ENCODE measurements around the gene PGAP6. TPM values are rescaled to one million over a fixed set of nuclear protein-coding genes. Genes with fewer than 3 reads are reported as not detected.

PGAP6 gene
- total RNA-seq, 3 donors from 2014 or later, result 77.3 to 134 (median 95.7) TPM

DNA sequence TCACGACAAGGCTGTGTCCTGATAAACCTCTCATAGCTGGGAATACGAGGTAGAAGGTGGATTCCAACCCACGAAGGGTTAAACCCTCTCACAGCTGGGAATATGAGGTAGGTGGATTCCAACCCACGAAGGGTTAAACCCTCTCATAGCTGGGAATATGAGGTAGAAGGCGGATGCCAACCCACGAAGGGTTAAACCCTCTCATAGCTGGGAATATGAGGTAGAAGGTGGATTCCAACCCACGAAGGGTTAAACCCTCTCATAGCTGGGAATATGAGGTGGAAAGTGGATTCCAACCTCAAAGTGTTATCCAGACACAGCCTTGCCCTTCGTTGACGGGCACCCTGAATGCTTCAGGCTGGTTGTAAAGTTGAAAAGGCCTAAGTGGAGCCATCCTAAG is 60.2 kb downstream of the PGAP6 start:
- Histone ChIP-seq H3K4me1 (ENCODE audit: low read depth) (peaks cover 23% of the 10 kb centered on the region), H3K9me3 (no peaks in the 10 kb centered on the region), H3K4me3 (no peak overlapping the region), H3K36me3 (ENCODE audit: low read depth) (no peaks in the 10 kb centered on the region)
- TF ChIP-seq, protein P1, sequence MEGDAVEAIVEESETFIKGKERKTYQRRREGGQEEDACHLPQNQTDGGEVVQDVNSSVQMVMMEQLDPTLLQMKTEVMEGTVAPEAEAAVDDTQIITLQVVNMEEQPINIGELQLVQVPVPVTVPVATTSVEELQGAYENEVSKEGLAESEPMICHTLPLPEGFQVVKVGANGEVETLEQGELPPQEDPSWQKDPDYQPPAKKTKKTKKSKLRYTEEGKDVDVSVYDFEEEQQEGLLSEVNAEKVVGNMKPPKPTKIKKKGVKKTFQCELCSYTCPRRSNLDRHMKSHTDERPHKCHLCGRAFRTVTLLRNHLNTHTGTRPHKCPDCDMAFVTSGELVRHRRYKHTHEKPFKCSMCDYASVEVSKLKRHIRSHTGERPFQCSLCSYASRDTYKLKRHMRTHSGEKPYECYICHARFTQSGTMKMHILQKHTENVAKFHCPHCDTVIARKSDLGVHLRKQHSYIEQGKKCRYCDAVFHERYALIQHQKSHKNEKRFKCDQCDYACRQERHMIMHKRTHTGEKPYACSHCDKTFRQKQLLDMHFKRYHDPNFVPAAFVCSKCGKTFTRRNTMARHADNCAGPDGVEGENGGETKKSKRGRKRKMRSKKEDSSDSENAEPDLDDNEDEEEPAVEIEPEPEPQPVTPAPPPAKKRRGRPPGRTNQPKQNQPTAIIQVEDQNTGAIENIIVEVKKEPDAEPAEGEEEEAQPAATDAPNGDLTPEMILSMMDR (IDR thresholded peaks at IDR 0.05), result no peak
- ATAC-seq (no peak), DNase-seq (no peak)
- intact Hi-C loops (cut with DNase I, micrococcal nuclease), result no loop called here

Other genes starting within 250 kb of the PGAP6 start
- 10 to 100 TPM; 20.0 to 27.0 (median 21.0) TPM for gene NPRL3, start 243.3 kb downstream of the PGAP6 start, total RNA-seq
- under 1 TPM in 1 of 3 donors, not detected in 2; 0.41 TPM for gene HBZ, start 229.3 kb downstream of the PGAP6 start, total RNA-seq
- not detected for gene HBM, start 216.0 kb downstream of the PGAP6 start, total RNA-seq
- 1 to 10 TPM in 2 of 3 donors, not detected in 1; 2.9 to 3.4 TPM for gene HBA2, start 209.1 kb downstream of the PGAP6 start, total RNA-seq
- gene HBA1, start 205.3 kb downstream of the PGAP6 start, total RNA-seq, result 1 to 10 TPM in 2 of 3 donors, not detected in 1; 4.3 to 8.5 TPM
- gene HBQ1, start 201.5 kb downstream of the PGAP6 start, total RNA-seq, result not detected
- gene LUC7L, start 152.5 kb downstream of the PGAP6 start, total RNA-seq, result 10 to 100 TPM; 47.8 to 86.8 (median 67.2) TPM
- gene FAM234A, start 147.2 kb downstream of the PGAP6 start, total RNA-seq, result 100 to 1,000 TPM in 1 of 3 donors, 10 to 100 TPM in 2; 87.1 to 129 (median 99.1) TPM
- gene RGS11, start 106.0 kb downstream of the PGAP6 start, total RNA-seq, result 10 to 100 TPM in 1 of 3 donors, 1 to 10 TPM in 2; 2.6 to 10.0 (median 8.1) TPM
- gene ARHGDIG, start 101.4 kb downstream of the PGAP6 start, total RNA-seq, result 1 to 10 TPM; 1.7 to 6.8 (median 1.9) TPM
- gene PDIA2, start 98.8 kb downstream of the PGAP6 start, total RNA-seq, result 1 to 10 TPM in 2 of 3 donors, under 1 TPM in 1; 0.23 to 2.8 (median 1.3) TPM
- 10 to 100 TPM; 33.0 to 46.3 (median 40.0) TPM for gene AXIN1, start 29.3 kb downstream of the PGAP6 start, total RNA-seq
- gene MRPL28, start 11.4 kb downstream of the PGAP6 start, total RNA-seq, result 10 to 100 TPM; 39.7 to 53.8 (median 49.1) TPM
- gene NME4, start 15.2 kb upstream of the PGAP6 start, total RNA-seq, result 100 to 1,000 TPM in 1 of 3 donors, 10 to 100 TPM in 2; 24.5 to 125 (median 43.6) TPM
- 10 to 100 TPM; 39.5 to 64.3 (median 56.0) TPM for gene DECR2, start 19.9 kb upstream of the PGAP6 start, total RNA-seq
- 10 to 100 TPM; 22.3 to 45.6 (median 30.7) TPM for gene RAB11FIP3, start 43.7 kb upstream of the PGAP6 start, total RNA-seq
- gene CAPN15, start 145.7 kb upstream of the PGAP6 start, total RNA-seq, result 100 to 1,000 TPM in 2 of 3 donors, 10 to 100 TPM in 1; 73.5 to 110 (median 109) TPM
- not detected for gene PRR35, start 178.4 kb upstream of the PGAP6 start, total RNA-seq
- gene NHLRC4, start 185.0 kb upstream of the PGAP6 start, total RNA-seq, result under 1 TPM; 0.26 to 0.82 (median 0.36) TPM
- gene PIGQ, start 188.0 kb upstream of the PGAP6 start, total RNA-seq, result 10 to 100 TPM; 37.8 to 39.6 (median 38.4) TPM
- 10 to 100 TPM; 31.2 to 51.0 (median 40.1) TPM for gene RAB40C, start 208.1 kb upstream of the PGAP6 start, total RNA-seq
- 1 to 10 TPM; 1.1 to 2.2 (median 1.6) TPM for gene WFIKKN1, start 249.0 kb upstream of the PGAP6 start, total RNA-seq